SU-DHL-6 (cell line): ENCODE data around the gene SLC35F1.

Experiments used
- H2AFZ ChIP-seq: fragments of 200-600 bp; sonication (generic); 2 replicates; pipeline ENCODE4 v1.6.1; 2014; ENCODE audit warnings: low read depth, mild to moderate bottlenecking, moderate library complexity, mixed read lengths, antibody characterized with exemption, low read length; ENCODE audit not compliant: severe bottlenecking
- H3F3A ChIP-seq: fragments of 200-600 bp; shearing (Covaris generic); 2 replicates; pipeline ENCODE4 v1.6.0; 2016; ENCODE audit warnings: antibody characterized with exemption, mild to moderate bottlenecking; ENCODE audit not compliant: insufficient read depth
- H3K27ac ChIP-seq: fragments of 200-600 bp; sonication (generic); 2 replicates; pipeline ENCODE4 v1.5.1; 2016; ENCODE audit warnings: low read depth, mild to moderate bottlenecking, low read length, moderate library complexity, mixed read lengths
- H3K27me3 ChIP-seq: fragments of 200-600 bp; sonication (generic), shearing (Covaris generic); 2 replicates; pipeline ENCODE4 v1.6.0; 2014; ENCODE audit warnings: mild to moderate bottlenecking, low read length
- H3K36me3 ChIP-seq: fragments of 200-600 bp; sonication (generic); 2 replicates; pipeline ENCODE4 v1.6.1; 2014; ENCODE audit warnings: mild to moderate bottlenecking, low read length, mixed read lengths
- H3K4me2 ChIP-seq: fragments of 300-600, 200-600 bp; shearing (Covaris generic), sonication (generic); 2 replicates; pipeline ENCODE4 v1.6.0; 2014; ENCODE audit warnings: low read length, low read depth, mild to moderate bottlenecking; ENCODE audit not compliant: poor library complexity, severe bottlenecking
- H3K4me3 ChIP-seq: fragments of 200-600 bp; sonication (generic); 2 replicates; pipeline ENCODE4 v1.5.1; 2014; ENCODE audit warnings: antibody characterized with exemption, low read length, mild to moderate bottlenecking, mixed read lengths; ENCODE audit not compliant: insufficient read depth, poor library complexity, severe bottlenecking
- H3K79me2 ChIP-seq: fragments of 200-600 bp; sonication (generic); 2 replicates; pipeline ENCODE4 v1.6.1; 2014; ENCODE audit warnings: mild to moderate bottlenecking, low read length, moderate library complexity; ENCODE audit not compliant: insufficient read depth
- H3K9ac ChIP-seq: fragments of 200-600 bp; sonication (generic); 2 replicates; pipeline ENCODE4 v1.7.0; 2014; ENCODE audit warnings: mild to moderate bottlenecking, low read length
- H3K9me2 ChIP-seq: fragments of 200-600 bp; sonication (generic); replicated peaks from 2 replicates; pipeline ENCODE4 v1.6.1; 2014; ENCODE audit warnings: low read length; ENCODE audit not compliant: insufficient read depth
- H3K9me3 ChIP-seq: fragments of 200-600 bp; sonication (generic); 2 replicates; pipeline ENCODE4 v1.6.1; 2014; ENCODE audit warnings: low read length, mixed read lengths; ENCODE audit not compliant: insufficient read depth
- H4K20me1 ChIP-seq: fragments of 200-600 bp; sonication (generic); 2 replicates; pipeline ENCODE4 v1.6.1; 2014; ENCODE audit warnings: low read depth, mild to moderate bottlenecking, antibody characterized with exemption, low read length, moderate library complexity, mixed read lengths
- CTCF ChIP-seq: fragments of 200-600 bp; sonication (generic); IDR thresholded peaks from one replicate; pipeline ENCODE4 v1.5.1; 2017; ENCODE audit warnings: antibody characterized with exemption, mild to moderate bottlenecking, low read length, moderate library complexity; ENCODE audit not compliant: insufficient read depth, poor library complexity, severe bottlenecking
- EZH2phosphoT487 ChIP-seq: fragments of 200-600 bp; sonication (generic), shearing (Covaris generic); conservative IDR thresholded peaks from 2 replicates; pipeline ENCODE4 v1.6.1; 2018; ENCODE audit warnings: mild to moderate bottlenecking, antibody characterized with exemption, low read length, moderate library complexity, mixed read lengths

The SLC35F1 gene

GRCh38 chr6:118325220-118325860 lies 418.3 kb downstream of the SLC35F1 start:
- Histone ChIP-seq H3K4me2 (no peak overlapping the region), H4K20me1 (no peaks in the 10 kb centered on the region), H3F3A (no peaks in the 10 kb centered on the region), H3K9me2 (no peaks in the 10 kb centered on the region), H3K36me3 (no peaks in the 10 kb centered on the region), H2AFZ (no peak overlapping the region), H3K9ac (no peak overlapping the region), H3K4me3 (no peak overlapping the region), H3K27me3 (no peaks in the 10 kb centered on the region), H3K27ac (no peak overlapping the region), H3K79me2 (no peaks in the 10 kb centered on the region), H3K9me3 (no peaks in the 10 kb centered on the region)
- TF ChIP-seq EZH2phosphoT487 (no peak), CTCF (no peak)

GRCh38 chr6:118326712-118327111 lies 419.6 kb downstream of the SLC35F1 start:
- TF ChIP-seq CTCF: no peak
- no peak for TF ChIP-seq EZH2phosphoT487
- no peak overlapping the region for H3K4me2 ChIP-seq
- no peaks in the 10 kb centered on the region for H3K79me2 ChIP-seq
- no peak overlapping the region for H2AFZ ChIP-seq
- no peak overlapping the region for H3K4me3 ChIP-seq
- H3K27ac ChIP-seq: no peak overlapping the region
- H3F3A ChIP-seq: no peaks in the 10 kb centered on the region
- H3K9ac ChIP-seq: no peak overlapping the region
- no peaks in the 10 kb centered on the region for H3K9me3 ChIP-seq
- H3K27me3 ChIP-seq: no peaks in the 10 kb centered on the region
- no peaks in the 10 kb centered on the region for H3K36me3 ChIP-seq
- no peaks in the 10 kb centered on the region for H3K9me2 ChIP-seq
- no peaks in the 10 kb centered on the region for H4K20me1 ChIP-seq

GRCh38 chr6:118327237-118327636 lies 420.2 kb downstream of the SLC35F1 start:
- no peak overlapping the region for H3K4me3 ChIP-seq
- no peaks in the 10 kb centered on the region for H3K79me2 ChIP-seq
- H2AFZ ChIP-seq: no peak overlapping the region
- no peak overlapping the region for H3K27ac ChIP-seq
- H3K9ac ChIP-seq: no peak overlapping the region
- no peaks in the 10 kb centered on the region for H3K9me3 ChIP-seq
- no peaks in the 10 kb centered on the region for H3F3A ChIP-seq
- TF ChIP-seq CTCF: no peak
- no peak for TF ChIP-seq EZH2phosphoT487
- H3K27me3 ChIP-seq: no peaks in the 10 kb centered on the region
- no peaks in the 10 kb centered on the region for H3K9me2 ChIP-seq
- H3K36me3 ChIP-seq: no peaks in the 10 kb centered on the region
- no peaks in the 10 kb centered on the region for H4K20me1 ChIP-seq
- no peak overlapping the region for H3K4me2 ChIP-seq
